Glutamatergic neuron (in vitro differentiated cells): Measurements from ENCODE around the gene LRRC8D. TPM values are rescaled to one million over a fixed set of nuclear protein-coding genes. Genes with fewer than 3 reads are reported as not detected.

Experiments
- DNase-seq: peaks from one replicate; pipeline ENCODE4 v3.0.0; 2022
- H3K27ac Mint-ChIP-seq: one replicate; pipeline ENCODE4 v1.8.0; 2020; ENCODE audit warnings: mild to moderate bottlenecking, mixed read lengths, inconsistent platforms; ENCODE audit not compliant: unreplicated experiment
- H3K27me3 Mint-ChIP-seq: one replicate; pipeline ENCODE4 v1.8.0; 2020; ENCODE audit warnings: mild to moderate bottlenecking, moderate library complexity, mixed read lengths, inconsistent platforms; ENCODE audit not compliant: unreplicated experiment
- H3K36me3 Mint-ChIP-seq: one replicate; pipeline ENCODE4 v1.8.0; 2020; ENCODE audit warnings: mild to moderate bottlenecking, mixed read lengths, inconsistent platforms; ENCODE audit not compliant: unreplicated experiment
- H3K4me1 Mint-ChIP-seq: one replicate; pipeline ENCODE4 v1.8.0; 2020; ENCODE audit warnings: mild to moderate bottlenecking, low read depth, mixed read lengths, inconsistent platforms; ENCODE audit not compliant: unreplicated experiment
- H3K4me3 Mint-ChIP-seq: one replicate; pipeline ENCODE4 v1.8.0; 2020; ENCODE audit warnings: mild to moderate bottlenecking, mixed read lengths, inconsistent platforms; ENCODE audit not compliant: unreplicated experiment
- H3K9me3 Mint-ChIP-seq: one replicate; pipeline ENCODE4 v1.8.0; 2020; ENCODE audit warnings: mild to moderate bottlenecking, moderate library complexity, mixed read lengths, inconsistent platforms; ENCODE audit not compliant: unreplicated experiment
- total RNA-seq: library from RNA; stranded (reverse); fragmentation: NEBNext Ultra II Directional; extraction: Animal tissue kit (Norgen Biotek cat#: 25700); gene quantifications from one replicate; pipeline ENCODE4 v1.2.1, GENCODE V29; 2021; ENCODE audit not compliant: unreplicated experiment
- TF ChIP-seq, protein P1 (sequence below): fragments of 200-600 bp; sonication (generic); IDR thresholded peaks from one replicate; pipeline ENCODE4 v1.5.0; 2021; ENCODE audit not compliant: partially characterized antibody, unreplicated experiment

LRRC8D gene
- total RNA-seq, 1 donor from 2014 or later: 54.9 TPM

DNA sequence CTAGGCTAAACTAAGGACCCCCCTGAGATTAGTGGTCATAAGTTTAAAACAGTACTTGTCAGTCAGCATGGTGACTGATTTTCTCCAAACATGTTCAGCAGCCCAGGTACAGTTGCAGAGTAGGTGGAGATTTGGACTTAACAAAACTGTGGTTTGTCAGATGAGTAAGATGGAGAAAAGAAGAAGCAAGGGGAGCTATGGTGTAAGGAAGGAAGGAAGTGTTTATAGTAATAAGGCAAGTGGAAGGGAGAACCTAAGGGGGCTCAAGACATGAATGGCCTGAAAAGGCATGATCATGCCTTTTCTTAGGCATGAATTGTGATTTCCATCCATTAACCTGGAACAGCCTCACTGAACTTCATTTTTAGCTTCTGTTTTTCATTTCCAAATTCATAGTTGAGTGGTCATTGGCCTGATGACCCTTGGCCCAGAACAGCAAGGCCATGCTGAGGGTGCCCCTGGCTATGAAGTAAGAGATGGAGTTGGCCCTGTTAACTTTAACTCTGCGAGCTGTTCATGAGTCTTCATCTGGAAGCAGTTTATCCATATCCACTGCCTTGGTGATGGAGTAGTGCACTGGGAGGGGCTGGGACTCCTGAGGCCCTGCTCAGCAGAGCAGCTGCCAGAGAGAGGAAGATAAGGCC, 60.7 kb downstream of the LRRC8D start:
- Mint-ChIP-seq H3K36me3 (peaks cover 11% of the 10 kb centered on the region), H3K4me3 (no peak overlapping the region), H3K4me1 (peaks cover 5% of the 10 kb centered on the region), H3K27ac (no peak overlapping the region), H3K27me3 (peaks cover 1% of the 10 kb centered on the region), H3K9me3 (no peaks in the 10 kb centered on the region)
- TF ChIP-seq, protein P1, sequence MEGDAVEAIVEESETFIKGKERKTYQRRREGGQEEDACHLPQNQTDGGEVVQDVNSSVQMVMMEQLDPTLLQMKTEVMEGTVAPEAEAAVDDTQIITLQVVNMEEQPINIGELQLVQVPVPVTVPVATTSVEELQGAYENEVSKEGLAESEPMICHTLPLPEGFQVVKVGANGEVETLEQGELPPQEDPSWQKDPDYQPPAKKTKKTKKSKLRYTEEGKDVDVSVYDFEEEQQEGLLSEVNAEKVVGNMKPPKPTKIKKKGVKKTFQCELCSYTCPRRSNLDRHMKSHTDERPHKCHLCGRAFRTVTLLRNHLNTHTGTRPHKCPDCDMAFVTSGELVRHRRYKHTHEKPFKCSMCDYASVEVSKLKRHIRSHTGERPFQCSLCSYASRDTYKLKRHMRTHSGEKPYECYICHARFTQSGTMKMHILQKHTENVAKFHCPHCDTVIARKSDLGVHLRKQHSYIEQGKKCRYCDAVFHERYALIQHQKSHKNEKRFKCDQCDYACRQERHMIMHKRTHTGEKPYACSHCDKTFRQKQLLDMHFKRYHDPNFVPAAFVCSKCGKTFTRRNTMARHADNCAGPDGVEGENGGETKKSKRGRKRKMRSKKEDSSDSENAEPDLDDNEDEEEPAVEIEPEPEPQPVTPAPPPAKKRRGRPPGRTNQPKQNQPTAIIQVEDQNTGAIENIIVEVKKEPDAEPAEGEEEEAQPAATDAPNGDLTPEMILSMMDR: no peak
- DNase-seq: no peak

DNA sequence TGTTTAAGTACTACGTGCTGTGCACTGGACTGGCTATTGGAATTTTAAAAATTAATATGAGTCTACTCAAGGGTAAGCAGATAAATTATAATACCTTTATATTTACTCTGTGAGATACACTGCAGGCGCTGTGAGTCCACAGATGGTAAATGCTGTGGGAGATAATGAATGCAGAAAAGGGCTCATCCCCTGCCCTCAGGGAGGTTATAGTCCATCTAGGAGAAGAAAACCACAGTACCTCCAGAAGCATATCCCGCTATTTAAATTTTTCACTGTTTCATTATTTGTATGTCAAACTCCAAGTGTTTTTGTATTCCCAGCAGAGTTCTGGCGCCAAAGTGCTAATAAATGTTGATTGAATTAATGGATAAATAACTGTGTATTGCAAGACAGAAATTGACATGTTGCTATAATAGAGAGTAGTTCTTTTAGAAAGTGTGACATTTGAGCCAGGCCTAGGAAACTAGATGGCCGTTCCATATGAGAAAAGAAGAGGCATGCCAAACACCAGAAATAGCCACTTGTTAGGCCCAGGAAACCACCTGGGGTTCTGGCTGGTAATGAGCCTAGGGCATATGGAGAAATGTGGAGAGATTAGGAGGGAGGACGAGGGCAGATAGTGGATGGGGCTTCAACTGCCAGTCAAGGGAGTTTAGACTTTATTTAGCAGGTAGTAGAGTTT, 61.7 kb downstream of the LRRC8D start:
- peaks cover 1% of the 10 kb centered on the region for H3K27me3 Mint-ChIP-seq
- H3K27ac Mint-ChIP-seq: peak overlapping the region; percentile 6
- DNase-seq: no peak
- no peaks in the 10 kb centered on the region for H3K9me3 Mint-ChIP-seq
- TF ChIP-seq, protein P1: no peak
- H3K4me3 Mint-ChIP-seq: no peak overlapping the region
- H3K4me1 Mint-ChIP-seq: peaks cover 5% of the 10 kb centered on the region
- H3K36me3 Mint-ChIP-seq: peaks cover 11% of the 10 kb centered on the region

DNA sequence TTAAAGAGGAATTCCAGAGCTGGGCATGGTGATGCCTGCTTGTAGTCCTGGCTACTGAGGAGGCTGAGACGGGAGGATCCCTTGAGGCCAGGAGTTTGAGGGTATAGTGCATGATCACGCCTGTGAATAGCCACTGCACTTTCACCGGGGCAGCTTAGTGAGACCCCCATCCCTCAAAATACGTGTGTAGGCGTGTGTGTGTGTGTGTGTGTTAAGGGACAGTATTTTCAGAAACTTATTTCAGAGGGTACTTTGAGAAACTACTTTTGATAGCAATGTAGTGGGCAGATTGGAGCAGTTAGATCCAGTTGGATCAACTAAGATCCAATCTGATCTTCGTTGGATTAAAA, 62.2 kb downstream of the LRRC8D start:
- Mint-ChIP-seq H3K9me3 (no peaks in the 10 kb centered on the region), H3K36me3 (peaks cover 11% of the 10 kb centered on the region), H3K27me3 (peaks cover 1% of the 10 kb centered on the region), H3K4me1 (peaks cover 5% of the 10 kb centered on the region), H3K4me3 (no peak overlapping the region), H3K27ac (peak overlapping the region; percentile 6)
- DNase-seq: no peak
- TF ChIP-seq, protein P1: no peak

GRCh38 chr1:89884718-89885596, 64.1 kb downstream of the LRRC8D start:
- Mint-ChIP-seq H3K9me3 (no peaks in the 10 kb centered on the region), H3K27me3 (peaks cover 1% of the 10 kb centered on the region), H3K4me1 (peaks cover 7% of the 10 kb centered on the region), H3K4me3 (no peak overlapping the region), H3K36me3 (peaks cover 11% of the 10 kb centered on the region), H3K27ac (no peak overlapping the region)
- TF ChIP-seq, protein P1: no peak
- DNase-seq: no peak
